Bladder microvascular endothelial cell (primary cell): ENCODE results near the gene COLQ. TPM values are rescaled to one million over a fixed set of nuclear protein-coding genes. Genes with fewer than 3 reads are reported as not detected.

Experiments
- total RNA-seq: library from RNA; depleted of rRNA; stranded (reverse); fragments of >200 nt; gene quantifications from 2 replicates; pipeline ENCODE4 v1.2.3, GENCODE V29; 2014

COLQ gene
- 0.16 and 1.7 TPM in 2 replicates for total RNA-seq

GRCh38 chr3:15521573-15521965, at the start of gene COLQ:
Gene COLQ (minus strand): TSS chr3:15521706. CDS start chr3:15521625, 81 bp downstream.

GRCh38 chr3:15427182-15427880, 94.2 kb downstream of the COLQ start, which contains the start of the genes EAF1 and METTL6:
Gene EAF1 (plus strand): TSS chr3:15427598. CDS start chr3:15427780, 182 bp downstream.
Gene METTL6 (minus strand): TSS chr3:15427544. CDS start chr3:15426511, 1,033 bp downstream.

Other genes starting within 250 kb of the COLQ start
- 108 and 119 TPM in 2 replicates for gene SH3BP5, start 189.1 kb downstream of the COLQ start, total RNA-seq
- gene METTL6, start 94.2 kb downstream of the COLQ start, total RNA-seq: 16.8 and 23.1 TPM in 2 replicates
- gene EAF1, start 94.1 kb downstream of the COLQ start, total RNA-seq: 16.4 and 21.3 TPM in 2 replicates
- gene HACL1, start 79.9 kb upstream of the COLQ start, total RNA-seq: 19.3 and 32.8 TPM in 2 replicates
- gene BTD, start 80.0 kb upstream of the COLQ start, total RNA-seq: 21.0 and 39.1 TPM in 2 replicates